HG03159 (cell line): ENCODE data around the gene TYW5.

Source experiments
- ATAC-seq: cut with Tn5 transposase; IDR thresholded peaks from one replicate; pipeline ENCODE4 v1.9.1; 2021; ENCODE audit warnings: mild to moderate bottlenecking, moderate library complexity; ENCODE audit not compliant: unreplicated experiment

TYW5 gene

GRCh38 chr2:199955339-199956061, at the start of gene TYW5, which contains the start of gene MAIP1:
Gene TYW5 (minus strand): TSS chr2:199955491. CDS start chr2:199955470, 21 bp downstream.
Gene MAIP1 (plus strand): TSS chr2:199955582. CDS start chr2:199955799, 217 bp downstream.
- peak; percentile 84 for ATAC-seq

GRCh38 chr2:200003444-200003843, 48.2 kb upstream of the TYW5 start:
- no peak for ATAC-seq

- no peak for ATAC-seq
These were observed 45.3 kb upstream of the TYW5 start for GRCh38 chr2:200000444-200001163.

GRCh38 chr2:199999166-199999565, 43.9 kb upstream of the TYW5 start:
- no peak for ATAC-seq

GRCh38 chr2:199997296-199997695, 42.0 kb upstream of the TYW5 start:
- ATAC-seq = no peak

GRCh38 chr2:199994896-199995295, 39.6 kb upstream of the TYW5 start:
- no peak for ATAC-seq

GRCh38 chr2:199994371-199994770, 39.1 kb upstream of the TYW5 start:
- no peak for ATAC-seq

- no peak for ATAC-seq
These were observed 37.0 kb upstream of the TYW5 start for GRCh38 chr2:199992296-199992695.

- no peak for ATAC-seq
These were observed 36.4 kb upstream of the TYW5 start for GRCh38 chr2:199991691-199992090.

- no peak for ATAC-seq
These were observed 34.5 kb upstream of the TYW5 start for GRCh38 chr2:199989822-199990221.

GRCh38 chr2:199988151-199988550, 32.9 kb upstream of the TYW5 start:
- ATAC-seq = no peak

GRCh38 chr2:199987586-199987985, 32.3 kb upstream of the TYW5 start:
- ATAC-seq = no peak

GRCh38 chr2:199985625-199986207, 30.4 kb upstream of the TYW5 start:
- ATAC-seq = peak; percentile 82

- no peak for ATAC-seq
These were observed 29.5 kb upstream of the TYW5 start for GRCh38 chr2:199984755-199985154.

GRCh38 chr2:199984159-199984558, 28.9 kb upstream of the TYW5 start:
- ATAC-seq = no peak

GRCh38 chr2:199983534-199983933, 28.2 kb upstream of the TYW5 start:
- no peak for ATAC-seq

GRCh38 chr2:199982126-199982843, 27.0 kb upstream of the TYW5 start:
- no peak for ATAC-seq

- peak; percentile 37 for ATAC-seq
These were observed 24.7 kb upstream of the TYW5 start for GRCh38 chr2:199979832-199980628.

- no peak for ATAC-seq
These were observed 24.1 kb upstream of the TYW5 start for GRCh38 chr2:199979398-199979797.

- ATAC-seq = peak; percentile 78
These were observed 22.7 kb upstream of the TYW5 start for GRCh38 chr2:199977984-199978415.
